ENCODE data around the gene SEC22C.
A peak's percentile ranks its signal among the peaks of the same experiment; 100 is the strongest.

Gene SEC22C

DNA sequence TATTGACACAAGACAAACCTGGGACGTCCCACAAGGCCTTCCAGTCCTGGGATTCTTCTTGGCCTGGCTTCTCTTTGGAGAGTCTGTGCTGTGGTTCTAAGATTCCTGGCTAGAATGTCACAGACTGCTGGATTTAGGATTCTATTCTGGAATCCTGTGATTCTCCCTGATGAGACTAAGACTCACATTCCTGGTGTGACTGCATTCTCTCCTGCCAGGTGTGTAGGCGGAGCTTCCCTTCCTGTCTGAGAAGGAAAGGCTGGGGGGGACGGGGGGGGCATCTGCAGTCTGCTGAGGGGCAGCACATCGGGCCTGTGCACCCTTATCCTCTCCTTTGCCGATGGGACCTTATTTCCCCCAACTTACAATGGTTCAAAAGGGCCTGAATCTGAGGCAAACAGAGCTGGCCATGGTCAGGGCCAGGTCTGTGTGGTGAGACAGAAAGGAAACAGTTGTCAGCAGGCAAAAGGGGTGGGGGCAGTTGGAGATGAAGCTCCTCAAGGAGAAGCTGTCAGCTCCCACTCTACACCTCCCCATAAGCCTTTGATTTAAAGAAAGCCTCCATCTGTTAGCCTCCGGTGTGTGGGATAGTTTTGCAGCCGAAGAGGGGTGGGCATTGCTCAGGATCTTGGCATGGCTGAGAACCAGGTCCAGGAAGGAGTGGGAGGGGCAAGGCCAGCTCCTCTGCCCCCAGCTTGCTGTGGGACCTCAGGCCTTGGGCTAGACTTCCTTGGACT lies 48.4 kb downstream of the SEC22C start:
- DNase-seq = no peak

GRCh38 chr3:42532229-42532628 lies 49.5 kb downstream of the SEC22C start:
- no peak for DNase-seq

GRCh38 chr3:42531470-42531869 lies 50.3 kb downstream of the SEC22C start:
- no peak for DNase-seq

GRCh38 chr3:42530073-42530472 lies 51.7 kb downstream of the SEC22C start:
- DNase-seq = no peak

GRCh38 chr3:42529468-42529867 lies 52.3 kb downstream of the SEC22C start:
- DNase-seq = no peak

GRCh38 chr3:42527368-42527917 lies 54.3 kb downstream of the SEC22C start:
- DNase-seq = no peak

- DNase-seq = peak; percentile 58
These were observed 55.0 kb downstream of the SEC22C start for GRCh38 chr3:42526616-42527367.

DNA sequence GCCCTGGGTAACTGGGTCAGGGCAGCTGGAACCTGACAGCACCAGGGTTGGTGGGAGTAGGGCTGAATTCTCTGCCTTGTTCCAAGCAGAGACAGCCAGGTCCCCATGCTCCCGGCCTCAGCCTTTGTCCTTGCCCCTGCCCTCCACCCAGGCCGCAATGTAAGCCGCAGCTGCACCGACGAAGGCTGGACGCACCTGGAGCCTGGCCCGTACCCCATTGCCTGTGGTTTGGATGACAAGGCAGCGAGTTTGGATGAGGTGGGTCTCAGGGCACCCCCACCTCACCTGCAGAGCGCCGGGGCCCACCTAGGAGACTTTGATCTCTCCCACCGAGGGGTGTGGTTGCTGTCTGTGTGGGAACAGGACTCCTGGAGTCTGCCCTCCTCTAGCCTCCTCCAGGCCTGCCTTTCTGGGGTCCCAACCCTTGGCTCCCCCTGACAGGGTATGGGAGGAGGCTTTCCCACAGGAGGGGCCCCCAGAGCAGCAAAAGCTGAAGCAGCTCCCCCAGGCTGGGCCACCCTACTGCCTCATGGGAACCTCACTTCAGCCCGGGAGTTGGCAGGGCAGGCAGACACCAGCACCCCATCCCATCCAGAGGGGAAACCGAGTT lies 55.9 kb downstream of the SEC22C start:
- DNase-seq = no peak

- no peak for DNase-seq
These were observed 56.6 kb downstream of the SEC22C start for GRCh38 chr3:42525212-42525611.

DNA sequence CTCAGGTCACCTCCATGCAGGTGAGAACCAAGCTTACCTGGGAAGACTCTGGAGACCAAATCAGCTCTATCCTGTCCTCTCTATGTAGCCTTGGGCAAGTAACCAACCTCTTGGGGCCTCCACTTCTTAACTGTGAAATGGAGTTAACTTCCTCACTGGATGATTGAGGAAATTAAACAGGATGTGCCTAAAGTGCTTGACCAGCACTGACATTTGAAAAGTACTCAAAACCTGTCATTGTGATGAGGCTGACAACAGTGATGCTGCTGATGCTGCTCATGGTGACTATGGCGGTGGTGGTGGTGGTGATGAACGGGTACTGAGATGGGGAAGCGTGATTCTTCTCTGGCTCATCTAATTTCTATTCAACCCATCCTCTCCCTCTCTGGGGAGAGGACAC lies 57.0 kb downstream of the SEC22C start:
- DNase-seq = no peak

DNA sequence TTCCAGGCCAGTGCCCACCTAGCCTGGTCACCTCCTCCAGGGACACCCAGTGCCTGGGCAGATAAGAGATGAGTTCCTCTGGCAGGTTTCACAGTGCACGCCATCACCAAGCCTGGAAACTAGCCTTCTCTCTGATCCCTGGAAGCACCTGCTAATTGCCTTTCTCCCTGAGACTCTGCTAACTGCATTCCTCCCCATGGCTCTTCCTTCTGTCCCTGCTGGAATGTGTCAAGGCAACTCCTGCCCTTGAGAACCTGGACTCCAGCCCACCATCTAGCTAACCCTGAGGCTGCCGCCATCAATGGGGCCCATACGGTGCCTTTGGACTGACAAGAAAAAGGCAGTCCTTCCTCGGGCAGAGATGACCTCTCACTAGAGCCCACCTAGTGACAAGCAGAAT lies 60.9 kb downstream of the SEC22C start:
- no peak for DNase-seq

DNA sequence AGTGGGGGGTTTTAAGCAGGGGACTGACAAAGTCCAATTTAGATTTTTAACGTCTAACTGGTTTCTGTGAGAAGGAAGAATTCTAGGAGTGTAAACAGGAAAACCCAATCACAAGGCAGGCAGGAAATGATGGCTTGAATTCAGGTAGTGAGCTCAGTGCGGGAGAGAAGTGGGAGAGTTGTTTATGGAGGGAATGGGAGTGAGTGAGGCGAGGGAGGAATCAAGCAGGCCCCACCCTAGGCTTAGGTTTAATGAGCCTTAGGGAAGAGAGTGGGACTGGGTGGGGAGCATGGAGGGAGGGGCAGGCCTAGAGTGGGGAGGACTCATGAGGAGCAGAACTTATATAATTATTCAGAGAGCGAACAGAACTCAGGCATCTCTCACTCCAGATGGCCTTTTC lies 61.4 kb downstream of the SEC22C start:
- DNase-seq = no peak

GRCh38 chr3:42519568-42519962 lies 62.2 kb downstream of the SEC22C start:
- no peak for DNase-seq

GRCh38 chr3:42518800-42519567 lies 62.8 kb downstream of the SEC22C start:
- peak; percentile 42 for DNase-seq

- DNase-seq = no peak
These were observed 64.7 kb downstream of the SEC22C start for GRCh38 chr3:42517117-42517516.

DNA sequence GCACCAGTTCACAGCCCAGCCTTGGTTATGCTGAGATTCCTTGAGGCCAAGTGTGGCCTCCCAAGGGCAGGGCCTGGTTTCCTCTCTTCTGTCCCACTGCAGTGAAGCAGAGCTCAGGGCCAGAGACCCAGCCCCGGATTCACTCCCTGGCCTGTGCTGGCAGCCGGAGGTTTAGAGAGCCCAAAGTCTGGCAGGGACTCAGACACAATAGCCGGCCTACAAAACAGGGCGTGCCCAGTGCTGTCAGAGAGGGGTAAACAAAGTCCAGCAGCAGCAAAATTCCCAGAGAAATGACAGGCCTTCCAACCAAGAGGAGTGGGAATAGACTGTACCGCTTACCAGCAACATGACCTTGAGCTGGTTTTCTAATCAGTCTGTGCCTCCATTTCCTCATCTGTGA lies 65.3 kb downstream of the SEC22C start:
- DNase-seq = no peak

DNA sequence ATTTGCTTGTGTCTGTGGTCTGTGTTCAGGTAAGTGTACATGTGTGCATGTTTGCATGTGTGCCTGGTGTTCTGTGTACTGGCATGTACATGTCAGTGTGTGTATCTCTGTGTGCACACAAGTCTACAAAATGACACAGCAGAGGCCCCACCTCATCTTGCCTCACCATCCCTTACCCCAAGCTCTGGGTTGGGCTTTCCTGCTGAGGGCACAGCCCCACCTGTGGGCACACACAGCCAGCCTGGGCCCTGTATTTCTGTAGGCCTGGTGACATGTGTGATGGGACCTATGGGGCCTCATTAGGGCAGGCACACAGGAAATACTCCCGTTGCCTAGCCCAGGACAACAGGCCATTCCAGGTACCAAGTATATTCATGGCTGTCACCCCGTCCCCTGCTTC lies 65.8 kb downstream of the SEC22C start:
- no peak for DNase-seq

- DNase-seq = no peak
These were observed 66.3 kb downstream of the SEC22C start for GRCh38 chr3:42515391-42515916.

DNA sequence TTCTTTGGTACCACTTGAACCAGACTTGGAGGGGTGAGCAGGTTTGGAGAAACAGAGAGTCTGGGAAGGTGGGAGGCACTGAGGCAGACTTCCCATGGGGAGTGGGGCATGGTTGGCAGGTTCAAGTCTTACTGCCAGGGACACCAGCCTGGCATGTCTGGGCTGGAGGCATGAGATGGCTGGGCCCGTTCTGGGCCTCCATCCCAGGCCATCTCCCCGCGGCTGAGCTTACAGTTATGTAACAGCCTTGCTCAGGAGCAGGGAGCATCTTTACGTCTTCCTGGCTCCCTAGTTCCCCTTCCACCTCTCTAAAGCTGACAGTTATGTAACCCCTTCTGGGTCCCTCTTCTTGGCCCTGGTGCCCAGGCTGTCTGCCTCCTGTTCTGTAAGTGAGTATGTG lies 66.9 kb downstream of the SEC22C start:
- no peak for DNase-seq

DNA sequence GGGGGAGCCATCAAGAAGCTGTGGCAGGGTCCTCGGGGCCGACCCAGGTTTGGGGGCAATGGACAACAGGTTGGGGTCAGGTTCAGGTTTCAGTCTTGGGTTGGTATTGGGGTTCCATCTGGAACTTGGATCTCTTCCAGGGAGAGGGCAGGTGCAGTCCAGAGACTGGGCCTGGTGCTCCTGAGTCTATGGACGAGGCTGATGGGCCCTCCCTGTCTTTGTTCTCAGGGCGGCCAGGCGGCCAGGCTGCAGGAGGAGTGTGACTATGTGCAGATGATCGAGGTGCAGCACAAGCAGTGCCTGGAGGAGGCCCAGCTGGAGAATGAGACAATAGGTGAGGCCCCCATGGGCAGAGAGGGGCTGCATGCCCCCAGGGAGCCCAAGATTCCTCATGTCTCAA lies 68.2 kb downstream of the SEC22C start:
- DNase-seq = no peak

GRCh38 chr3:42513121-42513520 lies 68.6 kb downstream of the SEC22C start:
- no peak for DNase-seq

GRCh38 chr3:42511736-42512135 lies 70.0 kb downstream of the SEC22C start:
- DNase-seq = no peak

GRCh38 chr3:42511201-42511600 lies 70.6 kb downstream of the SEC22C start:
- no peak for DNase-seq
